Duodenal mucosa (tissue), 2 donors: Measurements from ENCODE around the gene KHDRBS2.

ENCODE experiments used
- H3K27ac ChIP-seq: one replicate; pipeline ENCODE4 v1.7.0; 2013; ENCODE audit warnings: low read depth, low read length
- H3K27me3 ChIP-seq, 2 donors: one replicate each; pipeline ENCODE4 v1.7.0; 2013; ENCODE audit warnings: low read length in 2 of 2, control low read depth in 1 of 2; ENCODE audit not compliant: insufficient read depth in 2 of 2, control insufficient read depth in 1 of 2
- H3K36me3 ChIP-seq, 2 donors: one replicate each; pipeline ENCODE4 v1.7.0; 2013; ENCODE audit warnings: low read length in 2 of 2, control low read depth in 1 of 2; ENCODE audit not compliant: insufficient read depth in 2 of 2, control insufficient read depth in 1 of 2
- H3K4me1 ChIP-seq, 2 donors: one replicate each; pipeline ENCODE4 v1.7.0; 2013; ENCODE audit warnings: low read length in 2 of 2, control low read depth in 1 of 2; ENCODE audit not compliant: insufficient read depth in 2 of 2, control insufficient read depth in 1 of 2
- H3K4me3 ChIP-seq, 2 donors: one replicate each; pipeline ENCODE4 v1.7.0; 2013; ENCODE audit warnings: low read length in 2 of 2, low read depth in 1 of 2
- H3K9ac ChIP-seq, 2 donors: one replicate each; pipeline ENCODE4 v1.7.0; 2013; ENCODE audit warnings: low read length in 2 of 2, low read depth in 1 of 2
- H3K9me3 ChIP-seq, 2 donors: one replicate each; pipeline ENCODE4 v1.7.0; 2013; ENCODE audit warnings: low read length in 2 of 2, control low read depth in 1 of 2; ENCODE audit not compliant: control insufficient read depth in 1 of 2

KHDRBS2 gene

GRCh38 chr6:61901748-61902147, 384.3 kb downstream of the KHDRBS2 start:
- Histone ChIP-seq H3K4me1 (no peaks in the 10 kb centered on the region), H3K27ac (no peak overlapping the region)

GRCh38 chr6:61894536-61894935, 391.5 kb downstream of the KHDRBS2 start:
- H3K4me1 ChIP-seq, result no peaks in the 10 kb centered on the region
- no peak overlapping the region for H3K27ac ChIP-seq
- H3K27me3 ChIP-seq, result no peaks in the 10 kb centered on the region
- H3K36me3 ChIP-seq, result no peaks in the 10 kb centered on the region
- no peak overlapping the region for H3K4me3 ChIP-seq
- peaks cover 0 to 3% of the 10 kb centered on the region in 2 donors for H3K9me3 ChIP-seq
- no peak overlapping the region for H3K9ac ChIP-seq

More at GRCh38 chr6:61901748-61902147, 384.3 kb downstream of the KHDRBS2 start:
- H3K9me3 ChIP-seq, result peaks cover 0 to 5% of the 10 kb centered on the region in 2 donors
- H3K27me3 ChIP-seq, result no peaks in the 10 kb centered on the region
- no peak overlapping the region for H3K4me3 ChIP-seq
- H3K36me3 ChIP-seq, result no peaks in the 10 kb centered on the region
- H3K9ac ChIP-seq, result no peak overlapping the region

- Histone ChIP-seq H3K9ac (no peak overlapping the region), H3K4me1 (no peaks in the 10 kb centered on the region), H3K36me3 (no peaks in the 10 kb centered on the region), H3K9me3 (peaks cover 0 to 9% of the 10 kb centered on the region in 2 donors), H3K27ac (no peak overlapping the region), H3K4me3 (no peak overlapping the region), H3K27me3 (no peaks in the 10 kb centered on the region)
These were observed 398.6 kb downstream of the KHDRBS2 start for GRCh38 chr6:61887423-61887822.

GRCh38 chr6:61886608-61887259, 399.3 kb downstream of the KHDRBS2 start:
- Histone ChIP-seq H3K27me3 (no peaks in the 10 kb centered on the region), H3K27ac (no peak overlapping the region), H3K4me3 (no peak overlapping the region)

GRCh38 chr6:61869632-61870400, 416.2 kb downstream of the KHDRBS2 start:
- Histone ChIP-seq H3K4me1 (no peaks in the 10 kb centered on the region), H3K27me3 (no peaks in the 10 kb centered on the region), H3K27ac (no peak overlapping the region), H3K9ac (no peak overlapping the region), H3K4me3 (no peak overlapping the region), H3K9me3 (peaks cover 20 to 23% of the 10 kb centered on the region in 2 donors), H3K36me3 (no peaks in the 10 kb centered on the region)

More at GRCh38 chr6:61886608-61887259, 399.3 kb downstream of the KHDRBS2 start:
- Histone ChIP-seq H3K9ac (no peak overlapping the region), H3K9me3 (peaks cover 0 to 9% of the 10 kb centered on the region in 2 donors), H3K36me3 (no peaks in the 10 kb centered on the region), H3K4me1 (no peaks in the 10 kb centered on the region)

GRCh38 chr6:61868507-61869080, 417.4 kb downstream of the KHDRBS2 start:
- H3K9ac ChIP-seq, result no peak overlapping the region
- H3K27me3 ChIP-seq, result no peaks in the 10 kb centered on the region
- H3K36me3 ChIP-seq, result no peaks in the 10 kb centered on the region
- H3K4me3 ChIP-seq, result no peak overlapping the region
- peaks cover 13 to 24% of the 10 kb centered on the region in 2 donors for H3K9me3 ChIP-seq
- H3K4me1 ChIP-seq, result no peaks in the 10 kb centered on the region
- no peak overlapping the region for H3K27ac ChIP-seq

GRCh38 chr6:61867635-61868034, 418.4 kb downstream of the KHDRBS2 start:
- H3K4me3 ChIP-seq, result no peak overlapping the region
- H3K9ac ChIP-seq, result no peak overlapping the region
- no peak overlapping the region for H3K27ac ChIP-seq
- no peaks in the 10 kb centered on the region for H3K4me1 ChIP-seq
- H3K36me3 ChIP-seq, result no peaks in the 10 kb centered on the region
- H3K27me3 ChIP-seq, result no peaks in the 10 kb centered on the region
- H3K9me3 ChIP-seq, result peaks cover 13 to 27% of the 10 kb centered on the region in 2 donors

- Histone ChIP-seq H3K4me3 (no peak overlapping the region), H3K27me3 (no peaks in the 10 kb centered on the region), H3K9me3 (peaks cover 1 to 6% of the 10 kb centered on the region in 2 donors), H3K27ac (no peak overlapping the region), H3K9ac (no peak overlapping the region), H3K4me1 (no peaks in the 10 kb centered on the region), H3K36me3 (no peaks in the 10 kb centered on the region)
These were observed 428.5 kb downstream of the KHDRBS2 start for GRCh38 chr6:61857541-61857940.

- Histone ChIP-seq H3K36me3 (no peaks in the 10 kb centered on the region), H3K27me3 (no peaks in the 10 kb centered on the region), H3K27ac (no peak overlapping the region), H3K4me1 (no peaks in the 10 kb centered on the region), H3K4me3 (no peak overlapping the region), H3K9me3 (no peaks in the 10 kb centered on the region), H3K9ac (no peak overlapping the region)
These were observed 444.1 kb downstream of the KHDRBS2 start for GRCh38 chr6:61841958-61842357.

- Histone ChIP-seq H3K9me3 (peaks cover 0 to 3% of the 10 kb centered on the region in 2 donors), H3K27me3 (no peaks in the 10 kb centered on the region), H3K4me3 (no peak overlapping the region), H3K9ac (no peak overlapping the region), H3K27ac (no peak overlapping the region), H3K36me3 (no peaks in the 10 kb centered on the region), H3K4me1 (no peaks in the 10 kb centered on the region)
These were observed 450.8 kb downstream of the KHDRBS2 start for GRCh38 chr6:61835237-61835636.
